LNCAP (cell line): ENCODE data around the gene TSC22D2.

Experiments
- TF ChIP-seq, protein P1 (sequence below): fragments of 450-650 bp; IDR thresholded peaks from 2 replicates; pipeline ENCODE4 v1.5.1; 2017; ENCODE audit warnings: mild to moderate bottlenecking

TSC22D2 gene

DNA sequence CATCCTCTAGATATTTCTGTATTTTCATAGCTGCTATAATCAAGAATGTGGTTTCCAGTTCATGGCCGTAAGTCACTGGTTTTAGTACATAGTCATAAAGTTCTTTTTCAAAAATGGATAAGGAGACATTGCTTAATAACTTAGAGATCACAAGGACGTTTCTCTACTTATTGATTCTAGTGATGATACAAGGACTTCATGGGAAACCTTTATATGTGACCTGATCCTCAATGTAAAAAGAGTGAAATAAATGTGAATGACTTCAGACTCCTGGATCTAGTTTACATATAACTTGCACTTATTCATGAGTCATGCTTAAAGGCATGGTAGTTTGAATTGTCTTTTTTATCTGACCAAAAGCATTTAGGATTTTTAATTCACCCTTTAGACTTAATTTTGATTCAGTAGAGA, 35.2 kb downstream of the TSC22D2 start:
- TF ChIP-seq, protein P1, sequence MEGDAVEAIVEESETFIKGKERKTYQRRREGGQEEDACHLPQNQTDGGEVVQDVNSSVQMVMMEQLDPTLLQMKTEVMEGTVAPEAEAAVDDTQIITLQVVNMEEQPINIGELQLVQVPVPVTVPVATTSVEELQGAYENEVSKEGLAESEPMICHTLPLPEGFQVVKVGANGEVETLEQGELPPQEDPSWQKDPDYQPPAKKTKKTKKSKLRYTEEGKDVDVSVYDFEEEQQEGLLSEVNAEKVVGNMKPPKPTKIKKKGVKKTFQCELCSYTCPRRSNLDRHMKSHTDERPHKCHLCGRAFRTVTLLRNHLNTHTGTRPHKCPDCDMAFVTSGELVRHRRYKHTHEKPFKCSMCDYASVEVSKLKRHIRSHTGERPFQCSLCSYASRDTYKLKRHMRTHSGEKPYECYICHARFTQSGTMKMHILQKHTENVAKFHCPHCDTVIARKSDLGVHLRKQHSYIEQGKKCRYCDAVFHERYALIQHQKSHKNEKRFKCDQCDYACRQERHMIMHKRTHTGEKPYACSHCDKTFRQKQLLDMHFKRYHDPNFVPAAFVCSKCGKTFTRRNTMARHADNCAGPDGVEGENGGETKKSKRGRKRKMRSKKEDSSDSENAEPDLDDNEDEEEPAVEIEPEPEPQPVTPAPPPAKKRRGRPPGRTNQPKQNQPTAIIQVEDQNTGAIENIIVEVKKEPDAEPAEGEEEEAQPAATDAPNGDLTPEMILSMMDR = no peak

DNA sequence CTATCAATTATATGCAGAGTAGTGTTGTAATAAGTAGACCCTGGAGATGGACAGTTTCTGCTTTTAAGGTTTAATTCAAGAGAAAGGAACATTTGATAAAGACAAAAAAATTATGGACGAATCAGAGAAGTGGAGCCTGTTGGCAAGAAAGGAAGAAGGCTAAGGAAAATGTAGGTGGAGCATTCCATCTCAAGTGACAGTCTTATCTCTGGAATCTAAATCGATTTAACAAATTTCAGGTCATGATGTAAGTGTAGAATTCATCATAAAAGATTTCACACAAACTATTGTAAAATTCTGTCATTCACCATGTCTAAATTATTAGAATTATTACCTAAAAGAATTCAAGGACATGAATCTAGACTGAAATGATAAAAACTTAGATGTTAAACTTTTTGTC, 36.3 kb downstream of the TSC22D2 start:
- TF ChIP-seq, protein P1 = no peak

DNA sequence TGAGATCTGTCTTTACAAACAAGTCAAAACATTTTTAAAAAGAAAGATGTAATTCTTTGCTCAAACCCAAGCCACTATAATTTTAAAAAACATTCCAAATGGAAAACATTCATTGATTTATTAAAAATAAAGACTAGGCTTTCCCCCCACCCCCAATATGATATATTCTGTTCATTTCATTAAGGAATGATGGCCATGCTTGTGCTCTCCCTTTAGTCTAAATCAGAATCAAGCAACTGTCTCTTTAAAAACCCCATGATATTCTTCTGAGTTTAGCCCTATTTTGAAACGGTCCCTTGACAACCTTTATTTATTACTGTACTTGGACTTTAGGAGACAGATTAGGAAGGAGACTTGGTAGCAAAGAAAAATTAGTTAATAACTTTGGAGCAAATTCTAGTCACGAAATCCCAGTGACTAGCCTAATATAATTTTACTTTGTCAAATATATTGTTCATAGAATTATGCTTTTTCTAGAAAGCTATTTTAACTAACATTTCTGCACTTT, 38.4 kb downstream of the TSC22D2 start:
- TF ChIP-seq, protein P1 = no peak

DNA sequence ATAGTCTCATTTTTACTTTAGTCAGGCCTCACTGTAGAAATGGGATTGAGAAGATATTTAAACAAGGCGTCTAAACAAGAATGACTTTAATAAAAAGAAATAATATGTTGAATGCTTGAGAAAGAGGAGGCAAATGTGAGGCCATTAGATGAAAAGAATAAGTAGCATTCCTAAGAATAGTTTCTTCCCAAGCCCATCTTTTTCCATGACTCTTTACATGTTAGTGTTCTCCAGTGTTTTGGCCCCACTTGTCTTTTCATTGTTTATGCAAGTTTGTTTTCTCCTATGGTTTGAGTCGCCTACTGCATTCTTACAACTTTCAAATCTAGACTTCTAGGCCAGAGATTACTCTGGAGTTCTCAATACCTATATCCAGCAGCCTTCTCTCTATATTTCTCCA, 39.0 kb downstream of the TSC22D2 start:
- TF ChIP-seq, protein P1 = no peak

DNA sequence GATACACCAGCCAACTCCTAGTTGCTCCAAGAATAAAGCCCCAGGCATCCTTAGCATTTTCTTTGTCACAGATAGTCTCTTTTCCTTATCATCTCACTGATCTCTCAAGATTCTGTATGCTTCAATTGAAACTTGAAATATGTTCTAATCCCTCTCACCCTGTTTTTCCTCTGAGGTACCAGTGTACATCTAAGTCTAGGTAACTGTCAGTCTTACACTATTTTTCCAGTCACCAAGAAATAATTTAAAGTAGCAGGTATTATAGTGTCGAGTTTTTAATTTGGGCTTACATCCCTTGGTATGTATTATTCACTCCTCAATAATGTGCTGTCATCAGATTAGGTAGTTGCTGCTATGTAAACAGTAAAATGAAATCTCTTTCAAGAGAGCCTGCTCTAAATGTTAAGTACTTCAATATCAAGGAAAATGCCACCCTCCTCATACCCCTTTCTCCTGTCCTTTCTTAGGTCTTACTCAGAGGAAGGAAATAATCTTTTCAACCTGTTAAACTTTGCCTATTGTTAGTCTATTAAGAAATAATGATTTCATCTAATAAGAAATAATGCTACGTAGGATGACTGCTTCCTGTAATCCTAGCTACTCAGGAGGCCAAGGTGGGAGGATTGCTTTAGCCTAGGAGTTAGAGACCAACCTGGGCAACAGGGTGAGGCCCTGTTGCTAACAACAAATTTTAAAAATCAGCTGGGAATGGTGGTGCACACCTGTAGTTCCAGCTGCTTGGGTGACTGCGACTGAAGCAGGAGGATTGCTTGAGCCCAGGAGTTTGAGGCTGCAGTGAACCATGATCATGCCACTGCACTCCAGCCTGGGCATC, 39.8 kb downstream of the TSC22D2 start:
- TF ChIP-seq, protein P1 = no peak

DNA sequence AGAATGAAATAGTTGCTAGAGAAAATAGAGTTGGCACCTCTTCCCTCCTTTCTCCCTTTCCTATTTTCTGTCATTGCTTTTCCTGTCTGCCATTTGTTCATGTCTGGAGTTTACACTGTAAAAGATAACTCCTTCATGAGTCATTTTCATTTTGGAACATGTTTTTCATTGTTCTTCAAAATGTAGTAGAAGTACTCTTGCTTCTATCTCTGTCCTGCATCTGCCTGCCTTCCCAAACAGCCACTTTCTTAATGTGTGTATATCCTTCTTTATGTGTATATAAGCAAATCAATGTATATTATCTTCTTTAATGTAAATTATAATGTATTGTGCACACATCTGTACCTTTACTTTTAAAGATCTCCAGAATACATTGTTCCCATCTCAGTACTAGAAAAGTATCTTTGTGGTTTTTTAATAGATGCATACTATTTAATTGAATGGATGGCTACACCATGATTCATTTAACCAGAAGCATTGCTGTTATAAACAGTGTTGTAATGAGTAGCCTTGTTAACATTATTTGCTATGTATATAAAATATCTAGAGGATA, 41.1 kb downstream of the TSC22D2 start:
- TF ChIP-seq, protein P1 = no peak

DNA sequence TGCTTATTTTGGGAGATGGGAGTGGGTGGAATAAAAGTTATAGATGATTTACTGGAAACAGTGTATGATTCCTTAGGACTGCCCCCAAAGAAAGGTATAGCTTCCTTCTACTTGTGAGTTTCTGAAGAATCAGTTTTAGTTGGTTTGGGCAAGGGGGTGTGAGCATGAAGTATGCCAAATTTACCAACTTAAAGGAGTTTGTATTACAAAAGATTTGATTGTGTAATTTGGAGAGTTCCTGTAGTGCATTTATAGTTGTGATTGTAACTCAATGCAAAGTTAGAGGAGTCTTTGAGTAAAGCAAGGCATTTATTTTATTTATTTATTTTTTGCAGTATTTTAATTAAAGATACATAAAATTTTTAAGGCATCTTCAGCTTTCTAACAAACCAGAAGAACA, 42.8 kb downstream of the TSC22D2 start:
- TF ChIP-seq, protein P1 = no peak
